ENCODE results near the gene PIGU. TPM values are rescaled to one million over a fixed set of nuclear protein-coding genes. Genes with fewer than 3 reads are reported as not detected.

The PIGU gene
- polyA plus RNA-seq, 1 donor from 2014 or later, result 35.8 TPM

DNA sequence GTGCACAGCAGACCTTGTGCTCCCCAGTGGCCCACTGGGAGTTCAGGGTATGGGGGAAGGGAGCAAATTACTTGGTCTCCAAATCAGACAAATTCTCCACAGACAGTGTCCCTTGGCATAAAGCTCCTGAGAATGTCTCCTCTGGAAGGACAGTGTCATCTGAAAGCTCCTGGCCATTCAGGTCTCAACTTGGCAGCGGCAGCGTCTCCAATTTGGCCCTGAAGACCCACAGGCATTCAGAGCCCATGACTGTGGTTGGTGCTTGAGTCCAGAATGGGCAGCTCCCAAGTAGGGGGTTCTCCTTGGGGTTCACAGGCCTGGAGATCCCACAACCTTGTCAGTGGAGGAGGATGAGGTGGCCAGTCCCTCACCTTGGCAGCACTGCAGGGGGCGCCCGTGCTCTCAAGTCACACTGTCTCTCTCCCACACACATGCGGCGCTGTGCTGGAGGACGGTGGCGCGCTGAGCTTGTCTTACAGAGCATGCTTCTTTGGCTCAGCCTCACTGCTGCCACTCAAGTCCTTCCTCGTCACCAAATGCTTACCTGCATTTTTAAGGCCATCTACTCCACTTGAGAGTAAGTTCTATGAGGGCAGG is 140.0 kb downstream of the PIGU start:
- TF ChIP-seq RAD21 (conservative IDR thresholded peaks at IDR 0.05), result no peak
- TF ChIP-seq POLR2AphosphoS5 (IDR thresholded peaks at IDR 0.05), result no peak
- TF ChIP-seq, protein P1, sequence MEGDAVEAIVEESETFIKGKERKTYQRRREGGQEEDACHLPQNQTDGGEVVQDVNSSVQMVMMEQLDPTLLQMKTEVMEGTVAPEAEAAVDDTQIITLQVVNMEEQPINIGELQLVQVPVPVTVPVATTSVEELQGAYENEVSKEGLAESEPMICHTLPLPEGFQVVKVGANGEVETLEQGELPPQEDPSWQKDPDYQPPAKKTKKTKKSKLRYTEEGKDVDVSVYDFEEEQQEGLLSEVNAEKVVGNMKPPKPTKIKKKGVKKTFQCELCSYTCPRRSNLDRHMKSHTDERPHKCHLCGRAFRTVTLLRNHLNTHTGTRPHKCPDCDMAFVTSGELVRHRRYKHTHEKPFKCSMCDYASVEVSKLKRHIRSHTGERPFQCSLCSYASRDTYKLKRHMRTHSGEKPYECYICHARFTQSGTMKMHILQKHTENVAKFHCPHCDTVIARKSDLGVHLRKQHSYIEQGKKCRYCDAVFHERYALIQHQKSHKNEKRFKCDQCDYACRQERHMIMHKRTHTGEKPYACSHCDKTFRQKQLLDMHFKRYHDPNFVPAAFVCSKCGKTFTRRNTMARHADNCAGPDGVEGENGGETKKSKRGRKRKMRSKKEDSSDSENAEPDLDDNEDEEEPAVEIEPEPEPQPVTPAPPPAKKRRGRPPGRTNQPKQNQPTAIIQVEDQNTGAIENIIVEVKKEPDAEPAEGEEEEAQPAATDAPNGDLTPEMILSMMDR (IDR thresholded peaks at IDR 0.05; ENCODE audit: poor library complexity, severe bottlenecking), result no peak
- TF ChIP-seq EZH2 (IDR thresholded peaks at IDR 0.05; ENCODE audit: borderline replicate concordance, insufficient read depth, low read length, poor library complexity, severe bottlenecking), result no peak
- TF ChIP-seq SMC3 (conservative IDR thresholded peaks at IDR 0.05; ENCODE audit: poor library complexity), result no peak
- TF ChIP-seq, protein P2, sequence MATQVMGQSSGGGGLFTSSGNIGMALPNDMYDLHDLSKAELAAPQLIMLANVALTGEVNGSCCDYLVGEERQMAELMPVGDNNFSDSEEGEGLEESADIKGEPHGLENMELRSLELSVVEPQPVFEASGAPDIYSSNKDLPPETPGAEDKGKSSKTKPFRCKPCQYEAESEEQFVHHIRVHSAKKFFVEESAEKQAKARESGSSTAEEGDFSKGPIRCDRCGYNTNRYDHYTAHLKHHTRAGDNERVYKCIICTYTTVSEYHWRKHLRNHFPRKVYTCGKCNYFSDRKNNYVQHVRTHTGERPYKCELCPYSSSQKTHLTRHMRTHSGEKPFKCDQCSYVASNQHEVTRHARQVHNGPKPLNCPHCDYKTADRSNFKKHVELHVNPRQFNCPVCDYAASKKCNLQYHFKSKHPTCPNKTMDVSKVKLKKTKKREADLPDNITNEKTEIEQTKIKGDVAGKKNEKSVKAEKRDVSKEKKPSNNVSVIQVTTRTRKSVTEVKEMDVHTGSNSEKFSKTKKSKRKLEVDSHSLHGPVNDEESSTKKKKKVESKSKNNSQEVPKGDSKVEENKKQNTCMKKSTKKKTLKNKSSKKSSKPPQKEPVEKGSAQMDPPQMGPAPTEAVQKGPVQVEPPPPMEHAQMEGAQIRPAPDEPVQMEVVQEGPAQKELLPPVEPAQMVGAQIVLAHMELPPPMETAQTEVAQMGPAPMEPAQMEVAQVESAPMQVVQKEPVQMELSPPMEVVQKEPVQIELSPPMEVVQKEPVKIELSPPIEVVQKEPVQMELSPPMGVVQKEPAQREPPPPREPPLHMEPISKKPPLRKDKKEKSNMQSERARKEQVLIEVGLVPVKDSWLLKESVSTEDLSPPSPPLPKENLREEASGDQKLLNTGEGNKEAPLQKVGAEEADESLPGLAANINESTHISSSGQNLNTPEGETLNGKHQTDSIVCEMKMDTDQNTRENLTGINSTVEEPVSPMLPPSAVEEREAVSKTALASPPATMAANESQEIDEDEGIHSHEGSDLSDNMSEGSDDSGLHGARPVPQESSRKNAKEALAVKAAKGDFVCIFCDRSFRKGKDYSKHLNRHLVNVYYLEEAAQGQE (IDR thresholded peaks at IDR 0.05; ENCODE audit: borderline replicate concordance), result no peak
- no peak for TF ChIP-seq MXI1 (conservative IDR thresholded peaks at IDR 0.05; ENCODE audit: poor library complexity, severe bottlenecking)
- TF ChIP-seq TAF1 (IDR thresholded peaks at IDR 0.05; ENCODE audit: low read depth), result no peak
- no peak for TF ChIP-seq EP300 (conservative IDR thresholded peaks at IDR 0.05; ENCODE audit: poor library complexity, severe bottlenecking)
- Histone ChIP-seq H2AFZ (ENCODE audit: low read depth, low read length) (no peak overlapping the region), H3K27me3 (ENCODE audit: insufficient read depth, low read depth, low read length) (no peaks in the 10 kb centered on the region), H3K9ac (ENCODE audit: low read length) (no peak overlapping the region), H3K4me2 (ENCODE audit: low read length) (no peak overlapping the region), H3K9me2 (ENCODE audit: insufficient read depth, low read length) (no peaks in the 10 kb centered on the region), H3K9me3 (ENCODE audit: low read length) (no peaks in the 10 kb centered on the region), H4K20me1 (ENCODE audit: insufficient read depth) (no peaks in the 10 kb centered on the region), H3K36me3 (ENCODE audit: insufficient read depth, low read length) (no peaks in the 10 kb centered on the region), H3K4me3 (ENCODE audit: low read length) (no peak overlapping the region), H3K79me2 (replicated peaks; ENCODE audit: insufficient read depth, low read length) (no peaks in the 10 kb centered on the region), H3F3A (ENCODE audit: insufficient read depth, low read length, poor library complexity, severe bottlenecking) (no peaks in the 10 kb centered on the region), H3K27ac (ENCODE audit: low read length) (no peak overlapping the region)

DNA sequence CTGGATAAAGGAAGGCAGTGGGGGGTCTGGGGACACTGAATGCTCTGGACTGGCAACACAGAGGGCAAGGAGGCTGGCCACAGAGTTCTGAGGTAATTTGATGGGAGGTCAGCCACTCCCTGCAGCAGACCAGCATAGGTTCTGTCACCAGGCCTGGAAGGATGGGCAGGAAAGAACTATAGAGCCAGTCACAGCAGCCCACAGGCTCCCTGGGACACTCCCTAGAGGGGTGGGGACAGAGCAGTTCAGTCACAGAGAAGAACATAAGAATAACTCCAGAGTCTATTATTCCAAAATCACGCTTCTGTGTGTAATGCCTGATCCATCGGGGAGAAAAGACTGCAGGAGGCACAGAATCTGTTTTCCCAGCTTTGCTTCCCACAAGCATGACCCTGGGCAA is 141.0 kb downstream of the PIGU start:
- no peak overlapping the region for H2AFZ ChIP-seq (ENCODE audit: low read depth, low read length)
- H3K27me3 ChIP-seq (ENCODE audit: insufficient read depth, low read depth, low read length), result no peaks in the 10 kb centered on the region
- H3K4me3 ChIP-seq (ENCODE audit: low read length), result no peak overlapping the region
- no peaks in the 10 kb centered on the region for H3K9me2 ChIP-seq (ENCODE audit: insufficient read depth, low read length)
- no peak overlapping the region for H3K4me2 ChIP-seq (ENCODE audit: low read length)
- H4K20me1 ChIP-seq (ENCODE audit: insufficient read depth), result no peaks in the 10 kb centered on the region
- no peaks in the 10 kb centered on the region for H3K36me3 ChIP-seq (ENCODE audit: insufficient read depth, low read length)
- H3K27ac ChIP-seq (ENCODE audit: low read length), result no peak overlapping the region
- H3F3A ChIP-seq (ENCODE audit: insufficient read depth, low read length, poor library complexity, severe bottlenecking), result no peaks in the 10 kb centered on the region
- H3K9ac ChIP-seq (ENCODE audit: low read length), result no peak overlapping the region
- TF ChIP-seq EP300 (conservative IDR thresholded peaks at IDR 0.05; ENCODE audit: poor library complexity, severe bottlenecking), result no peak
- TF ChIP-seq, protein P2 (IDR thresholded peaks at IDR 0.05; ENCODE audit: borderline replicate concordance), result no peak
- no peaks in the 10 kb centered on the region for H3K79me2 ChIP-seq (replicated peaks; ENCODE audit: insufficient read depth, low read length)
- no peaks in the 10 kb centered on the region for H3K9me3 ChIP-seq (ENCODE audit: low read length)
